Activated naive CD4-positive, alpha-beta T cell treated with anti-CD3 and anti-CD28 coated beads, Interleukin-2, amount 50 U/mL, for 16 hours (primary cell): ENCODE data around the gene ZNF512B.
A peak's percentile ranks its signal among the peaks of the same experiment; 100 is the strongest.

Experiments
- DNase-seq: peaks from one replicate; pipeline ENCODE4 v3.0.0-alpha.2; 2020

Gene ZNF512B

GRCh38 chr20:63947638-63948456 lies 21.9 kb downstream of the ZNF512B start:
- no peak for DNase-seq

GRCh38 chr20:63946986-63947637 lies 22.6 kb downstream of the ZNF512B start:
- DNase-seq, result no peak

GRCh38 chr20:63945921-63946920 lies 23.5 kb downstream of the ZNF512B start:
- DNase-seq, result no peak

GRCh38 chr20:63945031-63945658 lies 24.6 kb downstream of the ZNF512B start:
- DNase-seq, result no peak

- no peak for DNase-seq
Observed at GRCh38 chr20:63944078-63944941, 25.4 kb downstream of the ZNF512B start.

- no peak for DNase-seq
Observed at GRCh38 chr20:63943808-63944077, 26.0 kb downstream of the ZNF512B start.

- DNase-seq, result no peak
Observed at GRCh38 chr20:63942969-63943807, 26.5 kb downstream of the ZNF512B start.

GRCh38 chr20:63942250-63942951 lies 27.3 kb downstream of the ZNF512B start:
- no peak for DNase-seq

GRCh38 chr20:63941282-63942081 lies 28.2 kb downstream of the ZNF512B start:
- peak; percentile 48 for DNase-seq

- DNase-seq, result no peak
Observed at GRCh38 chr20:63940472-63941266, 29.1 kb downstream of the ZNF512B start.

- DNase-seq, result no peak
Observed at GRCh38 chr20:63940071-63940471, 29.7 kb downstream of the ZNF512B start.

GRCh38 chr20:63939061-63939935 lies 30.4 kb downstream of the ZNF512B start:
- DNase-seq, result no peak

- no peak for DNase-seq
Observed at GRCh38 chr20:63937596-63937995, 32.1 kb downstream of the ZNF512B start.

GRCh38 chr20:63935447-63935846 lies 34.3 kb downstream of the ZNF512B start:
- no peak for DNase-seq

GRCh38 chr20:63934271-63935068 lies 35.3 kb downstream of the ZNF512B start:
- DNase-seq, result no peak

- DNase-seq, result no peak
Observed at GRCh38 chr20:63933646-63934045, 36.1 kb downstream of the ZNF512B start.
